ENCODE measurements around the gene WDR36.

DNA sequence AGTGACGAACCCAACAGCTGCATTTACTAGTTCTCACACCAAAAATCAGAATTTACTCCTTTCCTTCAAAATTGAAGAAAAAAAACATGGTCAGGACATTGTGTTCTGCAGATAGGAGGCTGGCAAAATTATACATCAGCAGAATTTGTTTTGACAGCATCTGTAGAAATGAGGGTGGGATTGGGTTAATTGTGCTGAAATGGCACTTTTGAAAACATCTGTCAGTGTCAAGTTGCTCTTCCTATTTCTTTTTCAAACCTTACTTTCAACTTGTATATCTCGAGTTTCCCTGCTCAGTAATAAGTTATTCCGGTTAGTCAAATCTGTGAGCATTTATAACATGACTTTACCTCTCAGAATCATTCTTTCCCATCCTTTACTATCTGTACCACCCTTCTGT, 19.8 kb downstream of the WDR36 start:
- TF ChIP-seq CTCF (IDR thresholded peaks at IDR 0.05): no peak
- TF ChIP-seq POLR2A (IDR thresholded peaks at IDR 0.05): no peak
- TF ChIP-seq POLR2AphosphoS5 (IDR thresholded peaks at IDR 0.05): no peak
- no peak for TF ChIP-seq EP300 (IDR thresholded peaks at IDR 0.05; ENCODE audit: low read depth)
